Gastrocnemius medialis (tissue), 4 donors: ENCODE data around the gene TP73.

Experiments used
- POLR2A ChIP-seq, 2 donors: fragments of 450-650 bp; IDR thresholded peaks; one replicate each; pipeline ENCODE4 v1.6.1; 2017; ENCODE audit warnings: antibody characterized with exemption in 2 of 2, mild to moderate bottlenecking in 2 of 2, moderate library complexity in 2 of 2
- TF ChIP-seq, protein P1 (sequence below), 5 experiments: fragments of 450-650 bp in 3 of 5; fragments of 200-600 bp in 2 of 5; sonication (generic) in 2 of 5; IDR thresholded peaks in 4 of 5; conservative IDR thresholded peaks in 1 of 5; 1 replicate in 4 of 5; 2 replicates in 1 of 5; pipeline ENCODE4 v1.5.1; 2016 to 2019; ENCODE audit warnings: antibody characterized with exemption in 5 of 5, mild to moderate bottlenecking in 3 of 5, moderate library complexity in 3 of 5

DNA sequence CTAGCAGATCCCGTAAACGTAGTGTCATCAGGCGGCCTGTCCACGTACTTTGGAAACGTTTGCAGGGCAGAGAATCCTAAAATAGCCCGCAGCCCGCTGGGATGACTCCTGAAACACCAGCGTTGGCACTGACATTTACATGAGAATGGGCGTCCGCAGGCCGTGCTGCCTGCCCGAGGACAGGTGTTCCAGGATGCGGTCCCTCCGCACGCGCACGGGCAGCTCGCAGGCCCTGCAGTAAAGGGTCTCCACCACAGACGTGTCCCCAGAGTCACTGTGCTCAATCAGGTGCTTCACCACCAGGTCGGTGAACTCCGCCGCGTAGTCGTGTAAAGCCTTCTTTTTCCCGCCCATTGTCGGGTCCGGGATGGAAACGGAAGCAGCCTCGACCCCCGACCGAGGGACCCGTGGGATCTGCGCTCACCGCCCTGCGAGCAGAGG is 94.1 kb downstream of the TP73 start:
- TF ChIP-seq, protein P1, sequence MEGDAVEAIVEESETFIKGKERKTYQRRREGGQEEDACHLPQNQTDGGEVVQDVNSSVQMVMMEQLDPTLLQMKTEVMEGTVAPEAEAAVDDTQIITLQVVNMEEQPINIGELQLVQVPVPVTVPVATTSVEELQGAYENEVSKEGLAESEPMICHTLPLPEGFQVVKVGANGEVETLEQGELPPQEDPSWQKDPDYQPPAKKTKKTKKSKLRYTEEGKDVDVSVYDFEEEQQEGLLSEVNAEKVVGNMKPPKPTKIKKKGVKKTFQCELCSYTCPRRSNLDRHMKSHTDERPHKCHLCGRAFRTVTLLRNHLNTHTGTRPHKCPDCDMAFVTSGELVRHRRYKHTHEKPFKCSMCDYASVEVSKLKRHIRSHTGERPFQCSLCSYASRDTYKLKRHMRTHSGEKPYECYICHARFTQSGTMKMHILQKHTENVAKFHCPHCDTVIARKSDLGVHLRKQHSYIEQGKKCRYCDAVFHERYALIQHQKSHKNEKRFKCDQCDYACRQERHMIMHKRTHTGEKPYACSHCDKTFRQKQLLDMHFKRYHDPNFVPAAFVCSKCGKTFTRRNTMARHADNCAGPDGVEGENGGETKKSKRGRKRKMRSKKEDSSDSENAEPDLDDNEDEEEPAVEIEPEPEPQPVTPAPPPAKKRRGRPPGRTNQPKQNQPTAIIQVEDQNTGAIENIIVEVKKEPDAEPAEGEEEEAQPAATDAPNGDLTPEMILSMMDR (IDR thresholded peaks at IDR 0.05 in 4 of 5, conservative IDR thresholded peaks at IDR 0.05 in 1 of 5): no peak
- peak in 1 of 2 donors; percentile 29 for TF ChIP-seq POLR2A (IDR thresholded peaks at IDR 0.05)
